NCI-H187 treated with DMSO at 0.1 percent for 48 hours (cell line): Measurements from ENCODE around the gene GPX4.

Source experiments
- DNase-seq: peaks from one replicate; lab custom pipeline; 2025; lab: John Stamatoyannopoulos, UW

Gene GPX4

DNA sequence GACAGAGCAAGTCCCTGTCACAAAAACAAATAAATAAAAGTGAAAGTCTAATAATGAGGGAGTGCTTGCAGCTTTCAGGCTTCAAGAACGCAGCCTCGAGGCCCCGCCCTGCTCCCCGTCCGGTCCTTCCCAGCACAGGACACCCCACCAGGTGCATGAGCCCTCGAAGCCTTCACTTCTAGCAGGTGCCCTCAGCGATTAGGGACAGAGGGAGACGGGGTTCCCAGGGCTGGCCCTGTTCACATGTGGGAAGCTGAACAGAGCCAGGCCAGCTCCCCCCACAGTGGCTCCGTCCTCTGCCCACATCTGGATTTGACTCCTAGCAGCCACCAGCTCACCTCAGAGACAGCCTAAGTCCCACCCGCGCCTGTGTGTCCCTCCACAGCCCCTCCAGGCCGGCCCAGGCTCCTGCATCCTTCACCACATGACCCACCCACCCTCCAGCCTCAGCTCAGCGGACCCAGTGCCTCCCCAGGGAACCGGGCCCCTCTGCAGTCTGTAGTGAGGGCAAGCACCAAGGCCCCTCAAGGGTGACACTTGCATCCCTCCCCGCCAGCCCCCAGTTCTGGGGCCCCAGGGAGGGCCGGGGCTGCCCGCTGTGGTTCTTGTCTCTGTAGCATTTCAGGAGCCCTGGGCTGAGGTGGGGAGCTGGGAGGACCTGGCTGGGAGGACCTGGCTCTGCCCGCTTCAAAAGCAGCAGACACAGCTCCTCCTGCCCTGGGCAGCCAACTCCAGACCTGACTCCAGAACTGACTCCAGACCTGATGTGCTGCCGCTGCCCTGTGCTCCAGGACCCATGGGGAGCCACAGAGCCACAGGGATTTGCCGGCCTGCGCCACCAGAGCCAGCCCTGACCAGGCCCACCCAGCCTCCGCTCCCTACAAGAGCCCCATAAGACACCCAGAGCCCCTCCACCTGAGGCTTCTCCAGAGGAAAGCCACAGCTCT lies 27.2 kb downstream of the GPX4 start:
- no peak for DNase-seq

GRCh38 chr19:1131718-1132551 lies 28.1 kb downstream of the GPX4 start:
- DNase-seq: no peak

- no peak for DNase-seq
These were observed 29.0 kb downstream of the GPX4 start for GRCh38 chr19:1132552-1133383.

DNA sequence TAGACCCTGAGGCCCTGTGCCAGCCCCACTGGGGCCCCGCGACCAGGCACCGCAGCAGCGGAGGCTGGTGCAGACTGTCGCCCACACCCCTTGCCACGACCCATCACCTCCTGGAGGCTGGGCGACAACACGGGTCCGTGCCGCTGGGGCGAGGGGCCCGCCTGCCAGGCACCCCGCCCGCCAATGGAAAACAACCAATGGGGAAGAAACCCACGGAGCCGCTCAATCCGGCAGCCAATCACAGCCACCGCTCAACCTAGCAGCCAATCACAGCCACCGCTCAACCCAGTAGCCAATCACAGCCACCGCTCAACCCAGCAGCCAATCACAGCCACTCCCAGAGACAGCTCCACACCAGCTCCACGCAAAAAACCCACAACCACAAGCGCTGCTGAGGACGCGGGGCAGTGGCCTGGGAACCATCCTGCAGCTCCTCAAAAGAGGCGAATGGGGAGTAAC lies 29.7 kb downstream of the GPX4 start:
- no peak for DNase-seq

DNA sequence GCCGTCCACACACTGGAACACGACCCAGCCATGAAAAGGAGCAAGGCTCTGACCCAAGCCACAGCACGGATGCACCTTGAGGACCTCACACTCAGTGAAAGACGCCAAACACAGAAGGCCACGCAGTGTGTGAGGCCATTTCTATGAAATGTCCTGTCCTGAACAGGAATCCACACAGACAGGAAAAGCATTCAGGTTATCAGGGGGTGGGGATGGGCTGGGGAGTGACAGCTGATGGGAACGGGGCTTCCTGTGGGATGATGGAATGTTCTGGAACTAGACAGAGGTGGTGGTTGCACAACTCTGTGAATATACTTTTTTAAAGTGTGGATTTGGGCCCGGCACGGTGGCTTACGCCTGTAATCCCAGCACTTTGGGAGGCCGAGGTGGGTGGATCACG lies 30.6 kb downstream of the GPX4 start:
- no peak for DNase-seq

DNA sequence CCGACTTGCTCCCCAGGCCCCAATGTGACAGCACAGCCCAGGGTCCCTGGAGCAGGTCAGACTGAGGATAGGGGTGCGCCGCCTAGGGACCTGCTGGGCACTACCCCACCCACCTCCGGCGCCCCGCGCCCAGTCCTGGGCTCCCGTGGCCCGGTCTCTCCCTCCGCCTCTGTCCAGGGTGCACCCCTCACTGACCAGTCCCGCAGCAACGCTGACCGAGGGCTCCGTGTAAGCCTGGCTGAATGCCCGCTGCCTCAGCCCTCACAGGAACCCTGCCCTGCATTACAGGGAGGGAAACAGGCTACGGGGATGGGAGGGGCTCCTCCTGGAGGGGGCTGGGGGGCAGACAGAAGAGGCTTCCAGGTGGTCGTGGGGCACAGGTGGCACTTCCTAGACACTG lies 31.7 kb downstream of the GPX4 start:
- DNase-seq: no peak

GRCh38 chr19:1136201-1136600 lies 32.4 kb downstream of the GPX4 start:
- DNase-seq: no peak

DNA sequence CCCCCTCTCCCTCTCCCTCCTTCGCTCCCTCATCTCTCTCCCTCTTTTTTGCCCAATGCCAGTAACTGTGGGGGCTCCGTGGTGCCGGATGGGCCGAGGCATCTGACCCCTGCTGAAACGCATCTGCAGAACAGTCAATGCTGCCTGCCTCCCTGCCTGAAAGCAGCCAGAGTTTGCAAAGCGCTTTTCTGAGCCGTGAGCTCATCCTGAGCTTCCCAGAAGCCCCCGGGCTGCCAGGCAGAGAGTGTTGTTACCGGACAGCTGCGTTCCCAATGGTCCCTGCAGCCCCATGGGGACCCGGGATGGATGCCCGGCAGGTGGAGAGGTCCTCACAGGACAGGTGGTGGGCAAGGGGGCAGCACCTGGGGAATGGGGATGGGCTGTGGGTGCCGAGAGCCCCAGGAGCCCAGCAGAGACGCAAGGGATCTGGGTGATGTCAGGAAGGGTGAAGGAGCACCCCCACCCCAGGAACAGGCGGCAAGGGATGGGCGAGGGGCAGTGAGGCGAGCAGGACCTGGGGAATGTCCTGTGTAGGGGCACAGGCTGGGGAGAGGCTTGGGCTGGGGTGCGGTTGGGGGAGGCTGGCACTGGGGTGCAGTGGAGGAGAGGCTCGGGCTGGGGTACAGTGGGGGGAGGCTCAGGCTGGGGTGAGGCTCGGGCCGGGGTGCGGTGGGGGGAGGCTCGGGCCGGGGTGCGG lies 33.0 kb downstream of the GPX4 start:
- DNase-seq: no peak

DNA sequence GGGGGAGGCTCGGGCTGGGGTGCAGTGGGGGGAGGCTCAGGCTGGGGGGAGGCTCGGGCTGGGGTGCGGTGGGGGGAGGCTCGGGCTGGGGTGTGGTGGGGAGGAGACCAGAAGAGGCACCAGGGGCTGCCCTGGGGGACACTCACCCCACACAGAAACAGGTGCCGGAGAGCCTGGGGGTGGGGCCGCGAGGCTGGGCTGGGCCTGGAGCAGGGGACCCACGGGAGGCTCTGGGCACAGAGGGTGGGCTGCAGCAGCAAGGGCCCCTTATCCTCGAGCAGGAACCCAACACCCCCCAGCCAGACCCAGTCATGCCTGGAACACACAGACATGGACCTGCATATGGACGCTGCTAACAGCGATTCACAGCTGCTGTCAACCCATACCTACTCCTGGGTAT lies 34.3 kb downstream of the GPX4 start:
- no peak for DNase-seq

DNA sequence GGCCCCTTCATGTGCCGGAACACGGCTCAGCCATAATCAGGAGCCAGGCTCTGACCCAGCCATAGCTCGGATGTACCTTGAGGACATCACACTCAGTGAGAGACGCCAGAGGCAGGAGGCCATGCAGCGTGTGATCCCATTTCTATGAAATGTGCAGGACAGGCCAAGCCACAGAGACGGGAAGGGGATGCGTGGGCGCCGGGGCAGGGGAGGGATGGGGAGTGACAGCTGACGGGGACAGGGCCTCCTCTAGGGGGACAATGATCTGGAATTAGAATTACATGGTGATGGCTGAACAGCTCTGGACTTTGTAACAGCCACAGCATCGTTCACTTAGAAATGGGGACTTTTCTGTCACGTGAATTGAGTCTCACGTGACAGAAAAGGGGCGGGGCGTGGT lies 35.3 kb downstream of the GPX4 start:
- no peak for DNase-seq

DNA sequence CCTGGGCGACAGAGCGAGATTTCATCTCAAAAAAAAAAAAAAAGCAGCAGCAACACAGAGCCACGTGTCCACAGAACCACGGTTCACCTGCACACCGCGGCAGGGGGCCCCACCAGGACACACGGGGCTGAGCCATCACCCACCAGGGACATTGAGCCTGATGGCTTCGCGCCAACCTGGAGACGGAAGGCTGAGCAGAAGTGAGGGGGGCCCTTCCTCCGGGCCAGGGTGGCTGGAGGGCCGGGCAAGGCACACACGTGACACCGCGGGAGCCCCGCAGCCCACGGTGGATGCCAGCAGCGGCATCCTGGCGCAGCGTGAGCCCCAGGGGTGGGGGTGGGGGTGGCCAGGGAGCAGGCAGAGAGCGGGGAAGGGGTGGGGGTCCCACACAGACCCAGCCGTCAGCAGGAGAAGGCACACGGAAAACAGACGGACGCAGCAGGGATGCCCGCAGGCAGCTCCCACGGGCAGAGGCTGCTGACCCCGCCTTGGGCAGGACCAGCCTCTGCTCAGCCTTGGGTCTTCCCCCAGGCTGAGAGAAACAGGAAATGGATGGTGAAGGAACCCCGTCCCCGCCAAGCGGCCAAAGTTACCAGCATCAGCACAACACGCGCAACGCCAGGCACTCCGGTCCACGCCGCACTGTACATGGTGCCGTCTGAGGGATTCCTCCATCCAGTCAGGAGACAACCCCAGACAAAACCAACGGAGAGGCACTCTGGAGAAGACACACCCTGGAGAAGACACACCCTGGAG lies 36.7 kb downstream of the GPX4 start:
- no peak for DNase-seq

DNA sequence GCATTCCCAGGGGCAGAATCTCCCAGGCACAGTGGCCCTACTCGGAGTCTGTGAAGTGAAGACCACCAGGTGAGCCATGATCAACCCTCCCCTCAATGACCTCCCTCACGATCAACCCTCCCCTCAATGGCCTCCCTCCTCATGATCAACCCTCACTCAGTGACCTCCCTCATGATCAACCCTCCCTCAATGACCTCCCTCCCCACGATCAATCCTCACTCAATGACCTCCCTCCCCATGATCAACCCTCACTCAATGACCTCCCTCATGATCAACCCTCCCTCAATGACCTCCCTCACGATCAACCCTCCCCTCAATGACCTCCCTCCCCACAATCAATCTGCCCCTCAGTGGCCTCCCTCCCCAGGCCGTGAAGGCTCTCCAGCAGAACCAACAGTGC lies 38.1 kb downstream of the GPX4 start:
- DNase-seq: no peak

- DNase-seq: no peak
These were observed 40.1 kb downstream of the GPX4 start for GRCh38 chr19:1143828-1144399.

GRCh38 chr19:1144741-1145140 lies 40.9 kb downstream of the GPX4 start:
- no peak for DNase-seq

GRCh38 chr19:1145635-1146411 lies 42.0 kb downstream of the GPX4 start:
- no peak for DNase-seq

GRCh38 chr19:1146412-1146699 lies 42.6 kb downstream of the GPX4 start:
- no peak for DNase-seq

DNA sequence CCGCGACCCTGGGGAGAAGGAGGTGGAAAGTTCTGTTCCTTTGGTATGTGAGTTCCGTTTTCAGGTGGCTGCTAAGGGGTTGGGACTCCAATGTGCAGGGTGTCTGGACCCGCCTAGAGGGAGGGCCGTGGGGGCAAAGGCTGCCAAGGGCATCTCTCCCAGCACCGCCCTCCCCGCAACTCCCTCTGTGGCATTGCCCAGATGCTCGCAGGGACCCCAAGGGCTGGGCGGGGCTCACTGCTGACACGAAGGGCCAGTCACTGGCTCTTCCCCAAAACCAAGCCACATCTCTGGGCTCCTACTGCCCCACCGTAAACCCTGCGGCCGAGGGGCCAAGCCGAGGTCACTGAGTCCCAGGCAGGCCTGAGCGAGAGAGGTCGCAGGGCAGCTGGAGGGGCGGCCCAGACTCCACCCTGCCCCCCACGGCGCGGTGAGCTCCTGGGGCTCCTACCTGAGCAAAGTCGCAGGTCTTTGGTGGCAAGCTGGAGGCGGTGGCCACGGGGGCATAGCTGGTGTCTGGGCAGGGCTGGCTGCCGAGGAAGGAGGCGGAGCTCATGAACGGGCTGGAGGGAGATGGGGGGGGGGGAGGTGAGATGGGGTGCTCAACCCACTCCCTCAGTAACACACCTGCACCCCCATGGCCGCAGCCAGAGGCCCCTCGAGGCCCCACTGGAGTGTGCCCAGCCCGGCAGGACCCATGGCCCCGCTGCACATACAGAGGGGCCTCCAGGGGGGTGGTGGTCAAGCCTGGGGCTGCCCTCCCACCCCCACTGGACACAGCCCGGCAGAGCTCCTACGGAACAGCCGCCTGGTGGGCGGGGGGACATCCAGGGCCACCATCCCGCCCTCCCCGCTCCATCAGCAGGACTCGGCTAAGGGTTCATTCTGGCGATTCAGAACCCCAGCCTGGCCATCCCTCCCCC lies 43.3 kb downstream of the GPX4 start:
- no peak for DNase-seq

DNA sequence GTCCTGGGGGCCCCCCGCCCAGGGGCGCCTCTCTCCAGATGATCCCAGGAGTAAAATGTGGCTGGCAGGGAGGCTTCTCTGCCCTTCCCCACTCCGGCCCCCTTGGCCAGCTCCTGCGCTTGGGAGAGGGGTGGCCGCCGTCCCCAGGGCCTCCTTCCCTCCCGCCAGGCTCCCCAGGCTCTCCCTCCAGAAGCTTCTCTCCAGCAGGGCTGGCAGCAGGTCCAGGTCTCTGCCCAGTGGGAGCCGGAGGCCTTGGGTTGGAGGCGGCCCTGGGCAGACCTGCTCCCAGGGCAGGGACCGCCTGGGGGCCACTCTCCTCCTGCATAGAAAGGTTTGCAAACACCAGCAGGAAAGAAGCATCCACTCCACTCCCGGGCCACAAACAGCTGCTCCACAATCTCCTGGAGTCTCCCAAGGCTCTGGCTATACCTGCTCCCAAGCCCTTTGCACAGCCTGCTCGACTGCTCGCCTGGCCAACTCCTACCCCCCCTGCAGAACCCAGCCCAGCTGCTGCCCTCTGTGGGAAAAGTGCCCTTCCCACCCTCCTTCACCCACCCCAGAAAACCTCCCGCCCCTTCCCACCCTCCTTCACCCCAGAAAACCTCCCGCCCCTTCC lies 44.2 kb downstream of the GPX4 start:
- no peak for DNase-seq
